ENCODE results near the gene NFILZ.

NFILZ gene

DNA sequence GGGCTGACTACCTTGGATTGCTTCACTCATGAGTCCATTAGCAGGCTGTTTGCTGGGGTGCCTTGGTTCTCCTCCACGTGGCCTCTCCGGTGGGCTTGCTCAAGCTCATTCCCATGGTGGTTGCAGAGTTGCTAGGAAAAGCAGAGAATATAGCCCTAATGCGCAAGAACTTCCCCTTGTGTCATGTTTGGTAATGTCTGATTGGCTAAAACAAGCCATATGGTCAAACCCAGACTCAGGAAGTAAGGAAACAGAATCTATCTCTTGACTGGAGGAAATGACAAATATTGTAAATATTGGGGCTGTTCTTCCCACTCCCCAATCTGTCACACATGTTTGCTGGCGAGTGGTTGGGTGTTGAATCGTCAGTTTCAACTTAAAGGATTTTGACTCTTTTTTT is 12.1 kb downstream of the NFILZ start:
- FAIRE-seq = no peak

DNA sequence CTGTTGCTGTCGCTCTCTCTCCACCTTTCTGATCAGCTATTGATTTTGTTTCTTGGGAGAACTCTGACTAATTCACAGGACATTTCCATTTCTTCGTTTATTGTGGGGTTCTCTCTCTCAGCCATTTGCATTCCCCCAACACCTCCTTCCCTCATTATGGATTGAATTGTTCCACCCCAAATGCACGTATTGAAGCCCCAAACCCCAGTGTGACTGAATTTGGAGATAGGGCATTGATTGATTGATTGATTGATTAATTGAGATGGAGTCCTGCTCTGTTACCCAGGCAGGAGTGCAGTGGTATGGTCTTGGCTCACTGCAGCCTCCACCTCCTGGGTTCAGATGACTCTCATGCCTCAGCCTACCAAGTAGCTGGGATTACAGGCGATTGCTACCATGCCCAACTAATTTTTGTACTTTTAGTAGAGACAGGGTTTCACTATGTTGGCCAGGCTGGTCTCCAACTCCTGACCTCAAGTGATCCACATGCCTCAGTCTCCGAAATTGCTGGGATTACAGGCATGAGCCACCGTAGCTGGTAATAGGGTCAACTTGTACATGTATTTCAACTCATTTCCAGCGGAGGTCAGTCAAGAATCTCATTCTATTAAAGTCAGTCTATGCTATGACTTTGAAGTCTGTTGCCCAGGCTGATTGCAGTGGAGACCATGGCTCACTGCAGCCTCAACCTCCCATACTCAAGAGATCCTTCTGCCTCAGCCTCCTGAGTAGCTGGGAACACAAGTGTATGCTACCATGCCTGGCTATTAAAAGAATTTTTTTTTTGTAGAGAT is 13.6 kb downstream of the NFILZ start:
- no peak for FAIRE-seq

DNA sequence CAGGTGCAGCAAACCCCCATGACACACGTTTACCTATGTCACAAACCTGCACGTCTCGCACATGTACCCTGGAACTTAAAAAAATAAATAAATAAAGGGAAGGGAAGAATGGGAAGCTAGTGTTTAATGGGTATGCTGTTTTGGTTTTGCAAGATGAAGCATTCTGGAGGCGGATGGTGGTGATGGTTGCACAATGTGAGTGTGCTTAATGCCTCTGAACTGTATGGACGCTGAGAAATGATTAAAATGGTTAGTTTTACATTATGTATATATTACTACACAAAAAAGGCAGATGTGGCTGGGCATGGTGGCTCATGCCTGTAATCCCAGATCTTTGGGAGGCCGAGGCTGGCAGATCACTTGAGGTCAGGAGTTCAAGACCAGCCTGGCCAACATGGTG is 17.8 kb downstream of the NFILZ start:
- FAIRE-seq = no peak

DNA sequence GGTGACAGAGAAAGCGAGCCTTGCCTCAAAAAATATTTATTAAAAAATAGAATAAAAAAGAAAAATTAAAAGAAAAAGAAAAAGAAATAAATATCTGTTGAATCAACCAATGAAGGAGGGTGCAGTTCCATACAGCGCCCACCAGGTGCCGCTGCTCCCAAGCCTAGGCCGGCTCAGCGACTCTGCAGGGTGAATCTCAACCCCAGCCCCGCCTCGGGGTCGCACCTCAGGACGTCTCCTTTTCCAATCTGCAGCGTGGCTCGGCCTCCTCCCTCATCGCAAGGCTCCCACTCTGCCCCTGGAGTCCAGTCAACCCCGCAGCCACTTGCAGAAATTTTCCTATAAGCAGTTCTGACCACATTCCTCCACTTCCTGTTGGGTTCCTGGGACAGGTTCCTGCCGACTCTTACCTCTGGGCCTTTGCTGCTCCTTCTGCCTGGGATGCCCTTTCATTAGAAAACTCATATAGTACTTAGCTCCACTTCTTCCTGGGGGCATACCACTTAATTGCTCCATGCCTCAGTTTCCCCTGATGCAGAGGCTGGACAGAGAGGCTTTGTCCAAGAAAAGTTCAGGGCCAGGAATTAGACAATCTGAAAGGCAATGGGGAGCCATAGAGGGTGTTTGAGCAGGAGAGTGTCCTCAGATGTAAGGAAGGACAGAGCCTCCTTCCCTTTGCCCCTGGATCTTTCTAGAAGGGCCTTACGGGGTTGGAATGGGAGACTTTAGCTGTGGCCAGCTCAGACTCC is 24.3 kb downstream of the NFILZ start:
- peak; percentile 65 for FAIRE-seq

DNA sequence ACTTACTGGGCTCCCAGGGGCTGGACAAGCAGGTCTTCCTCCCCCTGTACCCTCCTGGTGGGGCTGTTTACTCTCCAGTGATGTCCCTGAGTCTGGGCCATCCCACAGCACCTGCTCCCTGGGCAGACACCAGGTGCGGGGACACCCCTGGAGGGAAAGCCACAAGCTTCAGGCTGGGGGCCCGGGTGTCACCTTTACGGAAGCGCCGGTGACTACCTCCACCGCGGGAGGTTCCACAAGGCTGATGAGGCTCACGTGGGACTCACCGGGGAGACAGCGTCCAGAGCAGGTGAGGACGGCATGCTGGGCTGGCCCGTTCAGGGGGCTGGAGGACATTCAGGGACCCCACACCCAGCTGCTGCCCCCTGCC is 24.9 kb downstream of the NFILZ start:
- no peak for FAIRE-seq

DNA sequence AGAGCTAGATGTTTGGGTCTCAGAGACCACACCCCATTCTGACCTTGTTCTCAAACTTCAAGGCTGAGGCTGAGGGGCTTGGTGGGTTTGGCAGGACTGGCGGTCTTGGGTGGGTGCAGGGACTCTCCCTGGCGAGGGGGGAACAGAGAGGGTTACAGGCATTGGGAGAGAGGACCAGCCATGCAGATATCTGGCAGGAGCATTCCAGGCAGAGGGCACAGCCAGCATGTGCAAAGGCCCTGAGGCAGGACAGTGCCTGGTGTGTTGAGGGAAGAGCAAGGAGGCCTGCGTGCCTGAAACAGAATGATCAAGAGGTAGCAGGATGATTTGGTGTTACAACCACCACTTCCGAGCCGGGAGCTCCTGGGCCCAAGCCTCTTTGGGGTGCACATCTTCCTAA is 27.4 kb downstream of the NFILZ start:
- FAIRE-seq = no peak

DNA sequence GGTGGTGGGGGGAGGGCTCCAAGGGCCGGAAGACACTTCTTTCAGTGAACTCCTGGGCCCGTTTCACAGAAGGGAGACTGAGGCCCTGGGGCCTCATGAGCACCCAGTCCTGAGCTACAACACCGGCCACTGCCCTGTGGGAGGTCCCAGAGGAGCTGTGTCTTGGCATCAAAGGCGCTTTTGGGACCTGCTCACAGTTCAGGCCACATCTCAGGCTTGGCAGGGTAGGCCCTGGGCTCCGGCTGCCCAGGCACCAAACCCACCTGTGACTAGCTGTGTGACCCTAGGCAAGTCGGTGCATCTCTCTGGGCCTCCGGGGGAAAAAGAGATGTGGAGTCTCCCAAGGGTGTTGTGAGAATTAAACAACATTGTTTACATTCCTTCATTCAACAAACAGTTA is 29.5 kb downstream of the NFILZ start:
- FAIRE-seq = no peak

DNA sequence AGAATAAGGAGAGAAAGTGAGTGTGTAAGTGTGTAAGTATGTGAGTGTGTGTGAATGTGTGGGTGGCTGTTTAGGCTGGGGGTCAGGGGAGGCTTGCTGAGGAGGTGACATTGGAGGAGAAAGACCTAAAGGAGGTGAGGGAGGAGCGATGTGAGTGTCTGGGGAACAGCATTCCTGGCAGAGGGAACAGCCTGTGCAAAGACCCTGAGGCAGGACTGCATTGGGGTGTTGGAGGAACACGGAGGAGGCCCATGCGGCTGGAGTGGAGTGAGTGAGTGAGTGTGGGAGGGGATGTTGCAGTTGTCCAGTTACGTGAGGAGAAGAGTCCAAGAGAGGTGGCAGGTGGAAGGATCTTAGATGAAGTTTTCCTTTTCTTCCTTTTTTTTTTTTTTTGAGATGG is 31.8 kb downstream of the NFILZ start:
- FAIRE-seq = no peak

DNA sequence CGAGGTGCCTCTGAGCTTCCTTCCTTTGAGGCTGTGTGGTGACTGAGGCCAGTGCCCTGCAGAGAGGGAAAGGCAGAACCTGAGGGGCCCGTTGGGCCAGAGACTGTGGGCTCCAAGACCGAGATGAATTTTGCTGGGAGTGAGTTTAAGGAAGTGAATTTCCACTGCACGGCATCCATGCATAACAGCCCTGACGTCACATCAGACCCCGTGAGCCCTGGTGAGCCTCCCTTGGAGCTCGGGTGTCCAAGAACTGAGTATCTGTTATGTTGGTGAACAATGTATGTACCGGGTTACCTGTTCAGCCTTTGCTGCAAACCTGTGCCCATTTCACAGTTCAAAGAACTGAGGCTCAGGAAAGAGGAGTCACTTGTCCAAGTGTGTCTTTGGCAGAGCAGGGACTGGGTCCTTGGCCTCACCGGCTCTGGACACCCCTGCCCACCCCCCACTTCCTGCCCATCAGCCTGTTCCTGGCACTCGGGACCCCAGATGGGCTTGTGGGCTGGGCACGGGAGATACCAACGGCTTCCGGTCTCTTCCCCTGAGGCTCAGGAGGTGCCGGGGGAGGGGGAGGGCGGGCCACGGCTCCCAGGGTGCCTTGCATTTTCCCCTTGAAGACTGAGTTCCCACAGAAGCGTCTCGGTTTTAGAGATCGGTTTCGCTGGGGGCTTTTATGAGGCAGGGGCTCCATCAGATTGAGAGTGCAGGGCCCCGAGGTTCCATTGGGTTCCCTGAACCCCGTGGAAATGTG is 33.7 kb downstream of the NFILZ start:
- no peak for FAIRE-seq

DNA sequence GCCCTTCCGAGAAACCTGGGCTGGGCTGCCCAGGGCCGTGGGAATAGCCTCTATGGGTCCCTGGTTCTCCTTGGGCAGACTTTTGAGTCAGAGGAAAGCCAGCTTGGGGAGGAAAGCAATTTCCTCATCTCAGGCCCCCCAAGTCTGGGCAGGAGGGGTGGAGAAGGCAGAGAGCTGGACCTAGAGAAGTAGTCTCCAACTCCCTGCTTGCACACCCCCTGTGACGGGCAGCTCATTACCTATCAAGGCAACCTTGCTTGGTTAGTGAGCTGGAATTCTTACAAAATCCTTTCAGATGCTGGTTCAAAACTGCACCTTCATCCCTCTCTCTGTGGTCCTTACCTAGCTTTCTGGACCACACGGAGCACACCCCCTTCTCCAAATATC is 34.2 kb downstream of the NFILZ start:
- no peak for FAIRE-seq

DNA sequence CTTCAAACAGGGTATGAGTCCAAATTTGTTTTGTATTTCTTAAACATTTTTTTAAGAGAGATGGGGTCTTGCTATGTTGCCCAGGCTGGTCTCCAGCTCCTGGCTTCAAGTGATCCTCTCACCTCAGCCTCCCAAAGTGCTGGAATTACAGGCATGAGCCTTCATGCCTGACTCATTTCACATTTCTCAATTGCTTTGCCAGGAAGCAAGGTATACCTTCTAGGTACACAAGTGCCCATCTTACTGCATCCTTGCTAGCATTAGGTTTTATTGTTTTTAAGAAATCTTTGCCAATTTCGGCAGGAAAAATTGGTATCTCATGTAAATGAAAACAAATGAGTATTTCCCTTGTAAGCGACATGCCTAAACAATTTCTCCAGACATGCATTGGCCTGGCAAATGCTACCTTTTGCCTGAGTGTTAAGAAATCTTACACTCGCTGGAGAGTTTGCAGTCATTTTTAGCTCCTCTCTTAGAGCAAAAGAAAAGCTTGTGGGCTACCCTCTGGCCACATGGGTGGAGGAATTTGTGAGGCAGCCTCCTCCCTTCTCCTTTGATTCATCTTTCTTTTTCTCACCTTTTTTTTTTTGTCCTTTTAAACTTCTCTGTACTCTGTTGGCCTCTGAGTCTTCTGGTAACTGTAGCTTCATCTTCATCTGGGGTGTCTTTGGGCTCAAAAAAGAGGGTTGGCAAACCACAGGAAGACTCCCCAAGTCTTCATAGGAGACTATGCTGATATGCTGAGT is 35.2 kb downstream of the NFILZ start:
- no peak for FAIRE-seq

DNA sequence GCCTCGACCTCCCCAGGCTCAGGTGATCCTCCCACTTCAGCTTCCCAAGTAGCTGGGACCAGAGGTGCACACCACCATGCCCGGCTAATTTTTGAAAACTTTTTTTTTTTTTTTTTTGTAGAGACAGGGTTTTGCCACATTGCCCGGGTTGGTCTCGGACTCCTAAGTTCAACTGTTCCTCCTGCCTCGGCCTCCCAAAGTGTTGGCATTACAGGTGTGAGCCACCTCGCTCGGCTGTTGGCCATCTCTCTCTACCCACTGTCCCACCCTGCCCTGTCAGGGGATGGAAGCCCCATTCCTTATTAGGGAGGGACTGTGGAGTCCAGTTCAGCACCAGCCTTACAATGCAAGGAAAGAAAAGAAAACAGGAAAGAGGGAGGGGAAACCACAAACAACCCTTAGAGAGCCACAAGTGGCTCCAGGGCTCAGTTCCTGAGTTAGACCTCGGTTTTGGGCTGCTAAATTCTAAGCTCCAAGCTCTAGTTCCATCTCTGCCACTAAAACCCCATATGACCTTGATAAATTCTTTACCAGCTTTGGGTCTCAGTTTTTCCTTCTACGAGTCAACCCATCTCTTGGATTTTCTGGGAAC is 36.5 kb downstream of the NFILZ start:
- FAIRE-seq = no peak

DNA sequence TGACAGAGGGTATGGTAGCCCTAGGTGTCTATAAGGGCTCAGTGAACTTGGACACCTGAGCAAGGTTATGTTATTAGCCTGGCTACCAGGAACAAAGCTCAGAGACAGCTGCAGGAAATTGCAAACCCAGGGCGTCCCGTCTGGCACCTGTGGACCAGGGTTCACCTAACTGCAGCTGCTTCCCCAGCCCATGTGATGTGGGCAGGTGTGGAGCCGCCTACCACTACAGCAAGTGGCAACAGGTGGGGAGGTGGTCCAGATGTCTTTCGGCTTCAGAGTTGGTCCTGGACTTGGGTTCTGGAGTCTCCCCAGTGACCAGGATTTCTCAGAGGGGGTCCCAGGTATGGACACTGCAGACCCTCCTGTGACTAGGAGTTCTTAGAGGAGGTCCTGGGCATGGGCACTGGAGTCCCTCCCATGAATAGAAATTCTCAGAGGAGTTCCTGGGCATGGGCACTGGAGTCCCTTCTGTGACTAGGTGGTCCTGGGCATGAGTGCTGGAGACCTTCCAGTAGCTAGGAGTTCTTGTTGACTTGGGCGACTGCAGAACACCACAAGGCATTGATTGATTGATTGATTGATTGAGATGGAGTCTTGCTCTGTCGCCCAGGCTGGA is 43.0 kb downstream of the NFILZ start:
- FAIRE-seq = no peak

DNA sequence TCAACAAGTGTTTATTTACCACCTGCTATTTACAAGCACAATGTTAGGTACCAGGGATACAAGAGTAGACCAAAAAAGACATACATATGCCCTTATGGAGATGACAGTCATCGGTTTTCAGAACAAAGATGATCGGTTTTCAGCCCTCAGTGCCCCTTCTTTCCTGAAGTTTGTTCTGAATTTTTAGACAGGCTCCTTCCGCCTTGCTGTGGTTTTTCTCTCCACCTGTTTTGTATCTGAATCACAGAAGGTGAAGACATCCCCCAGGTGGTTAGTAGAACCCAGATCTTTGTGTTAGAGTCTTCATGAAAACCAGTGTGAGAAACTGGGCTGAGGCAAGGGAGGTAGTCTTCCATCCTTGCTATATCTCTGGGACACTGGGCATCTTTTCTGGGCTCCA is 44.6 kb downstream of the NFILZ start:
- no peak for FAIRE-seq

DNA sequence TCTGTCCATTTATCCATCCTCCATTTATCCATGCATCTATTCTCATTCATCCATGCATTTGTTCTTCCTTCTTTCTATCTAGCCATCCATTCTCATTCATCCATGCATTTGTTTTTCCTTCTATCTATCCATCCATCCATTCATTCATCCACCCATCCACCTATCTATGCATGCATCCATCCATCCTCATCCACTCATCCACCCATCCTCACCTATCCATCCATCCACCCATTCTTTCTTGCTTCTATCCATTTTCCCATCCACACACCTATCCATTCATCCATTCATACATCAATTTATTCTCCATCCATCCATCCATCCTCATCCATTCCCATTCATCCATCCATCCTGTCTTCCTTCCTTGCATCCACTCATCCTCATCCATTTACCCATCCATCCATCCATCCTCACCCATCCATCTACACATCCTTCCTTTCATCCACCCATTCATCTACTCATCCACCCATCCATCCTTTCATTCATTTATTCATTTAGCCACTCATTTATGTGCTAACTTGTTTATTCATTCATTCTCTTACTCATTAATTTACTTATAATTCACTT is 47.9 kb downstream of the NFILZ start:
- FAIRE-seq = no peak
